ENCODE measurements around the gene DLG5.

GRCh38 chr10:77969114-77969513 is 42.6 kb upstream of the DLG5 start:
- TF ChIP-seq, protein P1, sequence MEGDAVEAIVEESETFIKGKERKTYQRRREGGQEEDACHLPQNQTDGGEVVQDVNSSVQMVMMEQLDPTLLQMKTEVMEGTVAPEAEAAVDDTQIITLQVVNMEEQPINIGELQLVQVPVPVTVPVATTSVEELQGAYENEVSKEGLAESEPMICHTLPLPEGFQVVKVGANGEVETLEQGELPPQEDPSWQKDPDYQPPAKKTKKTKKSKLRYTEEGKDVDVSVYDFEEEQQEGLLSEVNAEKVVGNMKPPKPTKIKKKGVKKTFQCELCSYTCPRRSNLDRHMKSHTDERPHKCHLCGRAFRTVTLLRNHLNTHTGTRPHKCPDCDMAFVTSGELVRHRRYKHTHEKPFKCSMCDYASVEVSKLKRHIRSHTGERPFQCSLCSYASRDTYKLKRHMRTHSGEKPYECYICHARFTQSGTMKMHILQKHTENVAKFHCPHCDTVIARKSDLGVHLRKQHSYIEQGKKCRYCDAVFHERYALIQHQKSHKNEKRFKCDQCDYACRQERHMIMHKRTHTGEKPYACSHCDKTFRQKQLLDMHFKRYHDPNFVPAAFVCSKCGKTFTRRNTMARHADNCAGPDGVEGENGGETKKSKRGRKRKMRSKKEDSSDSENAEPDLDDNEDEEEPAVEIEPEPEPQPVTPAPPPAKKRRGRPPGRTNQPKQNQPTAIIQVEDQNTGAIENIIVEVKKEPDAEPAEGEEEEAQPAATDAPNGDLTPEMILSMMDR (IDR thresholded peaks at IDR 0.05; ENCODE audit: borderline replicate concordance, extremely low read depth, low read length, poor library complexity, severe bottlenecking) = no peak
- no peak for TF ChIP-seq EZH2 (IDR thresholded peaks at IDR 0.05; ENCODE audit: borderline replicate concordance, low read depth, low read length, severe bottlenecking)
